Stimulated activated CD4-positive, alpha-beta T cell treated with anti-CD3 and anti-CD28 coated beads, Interleukin-1b, Interleukin-23, amount 100 ng/mL, for 4 hours (primary cell): ENCODE results near the gene WIPI1.
"Not testable (repeated sequence)": the region's sequence is repeated elsewhere in the genome, so short reads cannot be mapped to it uniquely, and the experiment has no call there.

Source experiments
- DNase-seq, 2 donors: peaks; one replicate each; pipeline ENCODE4 v3.0.0-alpha.2; 2020; ENCODE audit warnings: low read depth in 2 of 2

The WIPI1 gene

GRCh38 chr17:68457168-68457538, at the start of gene WIPI1:
TSS of gene WIPI1 (minus strand) at chr17:68457496. CDS start at chr17:68457421, 75 bp downstream.
- DNase-seq: no peak

GRCh38 chr17:68505951-68506350, 48.7 kb upstream of the WIPI1 start:
- no peak for DNase-seq

- DNase-seq: no peak
Measured at GRCh38 chr17:68501074-68501473, 43.8 kb upstream of the WIPI1 start.

- no peak for DNase-seq
Measured at GRCh38 chr17:68499587-68499986, 42.3 kb upstream of the WIPI1 start.

GRCh38 chr17:68498479-68499326, 41.4 kb upstream of the WIPI1 start:
- no peak for DNase-seq

- no peak for DNase-seq
Measured at GRCh38 chr17:68497885-68498319, 40.6 kb upstream of the WIPI1 start.

- DNase-seq: no peak
Measured at GRCh38 chr17:68495081-68495480, 37.8 kb upstream of the WIPI1 start.

- not testable (repeated sequence) for DNase-seq
Measured at GRCh38 chr17:68492394-68493054, 35.2 kb upstream of the WIPI1 start.

GRCh38 chr17:68491381-68492231, 34.3 kb upstream of the WIPI1 start:
- no peak for DNase-seq

- no peak for DNase-seq
Measured at GRCh38 chr17:68489919-68490318, 32.6 kb upstream of the WIPI1 start.

- no peak for DNase-seq
Measured at GRCh38 chr17:68484458-68484857, 27.2 kb upstream of the WIPI1 start.

- no peak for DNase-seq
Measured at GRCh38 chr17:68482576-68483041, 25.3 kb upstream of the WIPI1 start.

GRCh38 chr17:68480885-68481284, 23.6 kb upstream of the WIPI1 start:
- no peak for DNase-seq

GRCh38 chr17:68470961-68471360, 13.7 kb upstream of the WIPI1 start:
- DNase-seq: no peak

- DNase-seq: no peak
Measured at GRCh38 chr17:68468788-68469187, 11.5 kb upstream of the WIPI1 start.

GRCh38 chr17:68468334-68468733, 11.0 kb upstream of the WIPI1 start:
- no peak for DNase-seq

GRCh38 chr17:68463211-68464019, 6.1 kb upstream of the WIPI1 start:
- no peak for DNase-seq

- peak; percentile 26 to 67 for DNase-seq
Measured at GRCh38 chr17:68462381-68463210, 5.3 kb upstream of the WIPI1 start.

GRCh38 chr17:68461589-68461988, 4.3 kb upstream of the WIPI1 start:
- DNase-seq: no peak

GRCh38 chr17:68461122-68461539, 3.8 kb upstream of the WIPI1 start:
- DNase-seq: no peak
